MG63 (cell line): Measurements from ENCODE around the gene PRKCZ. TPM values are rescaled to one million over a fixed set of nuclear protein-coding genes. Genes with fewer than 3 reads are reported as not detected.
A peak's percentile ranks its signal among the peaks of the same experiment; 100 is the strongest.

Source experiments
- DNase-seq: peaks from one replicate; pipeline ENCODE4 v3.0.0-alpha.2; 2020
- H3K27me3 ChIP-seq: fragments of 250-450 bp; sonication (Bioruptor Pico); 2 replicates; pipeline ENCODE4 v1.5.1; 2020; ENCODE audit warnings: mild to moderate bottlenecking, moderate library complexity
- H3K36me3 ChIP-seq: fragments of 250-450 bp; sonication (Bioruptor Pico); 2 replicates; pipeline ENCODE4 v1.5.1; 2020; ENCODE audit warnings: mild to moderate bottlenecking, moderate library complexity
- H3K4me3 ChIP-seq: fragments of 250-450 bp; sonication (Bioruptor Pico); 2 replicates; pipeline ENCODE4 v1.5.1; 2020; ENCODE audit warnings: mild to moderate bottlenecking, moderate library complexity
- H3K9me3 ChIP-seq: fragments of 250-450 bp; sonication (Bioruptor Pico); 2 replicates; pipeline ENCODE4 v1.5.1; 2020; ENCODE audit warnings: mild to moderate bottlenecking, moderate library complexity
- total RNA-seq: library from RNA; depleted of rRNA; stranded (reverse); fragments of >200 nt; shearing (Covaris generic); gene quantifications from 2 replicates; pipeline ENCODE4 v1.2.3, GENCODE V29; 2014; ENCODE audit warnings: low replicate concordance; rRNA removed

The PRKCZ gene
- total RNA-seq, result 5.3 and 12.2 TPM in 2 replicates

DNA sequence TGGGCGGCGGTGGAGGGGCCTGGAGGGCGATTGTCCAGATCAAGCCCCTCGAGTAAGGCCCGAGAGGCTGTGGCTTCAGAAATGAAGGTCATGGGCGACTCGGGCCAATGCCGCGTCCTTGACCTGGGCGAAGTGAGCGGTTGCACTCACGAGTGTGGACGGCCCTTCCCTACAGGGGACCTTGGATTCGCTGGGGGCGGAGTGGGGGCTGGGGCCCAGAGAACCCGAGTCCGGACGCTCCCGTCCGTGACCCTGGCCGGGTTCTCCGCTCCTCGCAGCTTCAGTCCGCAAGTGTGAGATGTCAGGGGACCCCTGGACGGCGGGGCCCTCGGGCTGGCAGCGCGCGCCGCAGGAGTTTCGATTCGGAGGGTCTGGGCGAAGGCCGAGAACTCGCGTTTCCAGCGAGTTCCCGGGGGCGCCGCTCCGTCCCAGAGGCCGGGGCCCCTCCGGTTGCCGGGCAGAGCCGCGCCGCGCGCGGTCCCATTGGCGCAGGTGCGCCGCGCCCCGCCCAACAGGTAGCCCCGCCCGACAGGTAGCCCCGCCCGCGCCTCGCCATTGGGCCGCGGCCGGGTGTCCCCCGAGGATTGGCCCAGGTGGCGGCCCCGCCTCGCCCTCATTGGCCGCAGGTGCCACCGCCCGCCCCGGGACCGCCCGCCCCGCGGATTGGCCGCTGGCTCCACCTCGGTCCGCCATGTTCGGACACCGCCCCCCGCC, at the start of gene PRKCZ:
TSS of gene PRKCZ (plus strand) at position 694 of the 714 bp plus-strand sequence. CDS start 220 bp downstream, outside the sequence.
- no peaks in the 10 kb centered on the region for H3K36me3 ChIP-seq
- peak within 1 kb of the TSS; percentile 45 for H3K4me3 ChIP-seq
- peak; percentile 79 for DNase-seq
- H3K27me3 ChIP-seq, result peaks cover 10% of the 10 kb centered on the region
- H3K9me3 ChIP-seq, result no peaks in the 10 kb centered on the region

DNA sequence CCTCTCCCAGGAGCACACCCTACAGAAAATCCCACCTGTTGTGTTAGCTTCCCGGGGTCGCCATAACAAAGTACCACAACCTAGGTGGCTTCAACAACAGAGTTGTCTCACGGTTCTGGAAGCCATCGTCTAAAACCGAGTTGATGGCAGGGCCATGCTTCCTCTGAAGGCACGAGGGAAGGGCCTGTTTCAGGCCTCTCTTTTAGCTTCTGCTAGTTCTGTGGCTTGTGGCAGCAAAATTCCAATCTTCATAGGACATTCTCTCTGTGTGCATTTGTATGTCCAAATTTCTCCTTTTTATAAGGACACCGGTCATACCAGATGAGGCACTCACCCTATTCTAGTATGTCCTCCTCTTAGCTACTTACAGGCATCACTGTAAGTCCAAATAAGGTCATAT, 49.8 kb upstream of the PRKCZ start:
- no peaks in the 10 kb centered on the region for H3K27me3 ChIP-seq
- DNase-seq, result no peak
- no peak overlapping the region for H3K4me3 ChIP-seq
- H3K36me3 ChIP-seq, result no peaks in the 10 kb centered on the region
- H3K9me3 ChIP-seq, result no peaks in the 10 kb centered on the region

DNA sequence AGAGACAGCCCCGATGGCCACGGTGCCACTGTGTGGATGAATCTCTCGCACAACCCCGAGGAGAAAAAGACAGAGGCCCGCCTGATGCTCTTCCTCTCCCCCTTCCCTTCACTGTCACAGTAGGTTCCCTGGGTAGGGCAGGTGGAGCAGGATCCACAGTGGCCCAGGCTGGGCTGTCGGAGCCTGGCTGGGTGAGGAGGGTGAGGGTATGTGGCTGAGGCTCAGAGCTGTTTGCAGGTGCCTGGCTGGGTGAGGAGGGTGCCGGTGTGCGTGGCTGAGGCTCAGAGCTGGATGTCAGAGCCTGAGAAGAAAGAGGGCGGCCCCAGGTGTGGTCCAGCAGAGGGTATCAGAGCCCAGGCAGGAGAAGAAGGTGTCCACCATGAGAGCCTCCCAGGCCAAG, 49.4 kb upstream of the PRKCZ start:
- no peaks in the 10 kb centered on the region for H3K9me3 ChIP-seq
- DNase-seq, result no peak
- no peaks in the 10 kb centered on the region for H3K27me3 ChIP-seq
- H3K36me3 ChIP-seq, result no peaks in the 10 kb centered on the region
- no peak overlapping the region for H3K4me3 ChIP-seq

DNA sequence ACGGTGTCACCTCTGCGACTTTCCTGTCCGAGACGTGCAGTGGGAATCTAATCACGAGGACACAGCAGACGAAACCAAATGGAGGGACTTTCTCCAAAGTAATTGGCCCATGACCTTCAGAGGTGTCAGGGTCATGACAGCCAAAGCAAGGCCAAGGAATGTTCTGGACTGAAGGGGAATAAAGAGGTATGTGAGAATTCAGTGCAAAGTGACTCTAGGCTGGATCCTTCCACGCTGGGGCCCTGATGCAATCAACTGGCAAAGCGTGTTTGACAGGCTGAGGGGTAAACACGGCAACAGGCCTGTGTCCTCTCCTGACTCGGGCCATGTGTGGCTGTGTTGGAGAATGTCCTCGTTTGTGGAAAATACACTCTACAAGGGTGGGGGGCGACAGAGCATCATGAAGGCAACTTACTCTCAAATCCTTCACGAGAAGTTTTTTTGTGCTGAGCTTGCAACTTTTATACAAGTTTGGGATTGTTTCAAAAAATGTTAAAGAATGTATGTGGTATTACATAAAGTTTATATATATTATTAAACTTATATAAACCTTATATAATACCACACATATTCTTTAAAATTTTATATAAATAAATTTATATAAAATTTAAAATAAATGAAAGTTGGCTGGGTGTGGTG, 48.3 kb upstream of the PRKCZ start:
- no peak for DNase-seq
- Histone ChIP-seq H3K9me3 (no peaks in the 10 kb centered on the region), H3K36me3 (no peaks in the 10 kb centered on the region), H3K27me3 (no peaks in the 10 kb centered on the region; the same call in 1 of the 2 replicates), H3K4me3 (no peak overlapping the region)

DNA sequence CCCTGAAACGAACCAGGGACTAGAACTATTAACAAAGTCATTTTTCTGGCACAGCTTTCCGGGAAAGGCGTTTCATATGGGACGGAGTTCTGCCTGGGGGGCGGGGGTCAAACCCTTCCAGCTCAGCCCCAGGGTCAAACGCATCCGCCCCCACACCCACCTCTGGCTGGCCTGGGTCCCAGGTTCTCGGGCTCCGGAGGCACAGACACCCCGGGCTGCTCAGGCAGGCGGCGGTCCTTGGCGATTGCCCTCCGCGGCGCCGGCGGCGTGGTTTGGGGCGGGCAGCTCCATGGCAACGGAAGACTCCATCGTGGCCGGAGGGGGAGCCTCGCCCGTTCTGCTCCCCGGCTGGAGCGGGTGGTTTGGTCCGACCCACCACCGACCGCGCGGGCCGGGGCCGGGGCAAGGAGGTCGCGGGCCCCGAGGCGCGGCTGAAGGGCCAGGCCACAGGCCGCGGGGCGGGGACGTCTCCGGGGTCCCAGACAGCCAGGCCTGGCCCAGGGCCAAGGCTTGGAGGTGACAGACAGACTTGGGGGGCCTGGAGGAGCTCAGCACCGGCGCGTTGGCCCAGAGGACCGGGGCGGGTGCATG, 46.6 kb upstream of the PRKCZ start, which contains the start of gene CFAP74:
TSS of gene CFAP74 (minus strand) at position 246 of the 591 bp plus-strand sequence. CDS start 12,830 bp downstream, outside the sequence.
- no peaks in the 10 kb centered on the region for H3K36me3 ChIP-seq
- H3K4me3 ChIP-seq, result no peak within 1 kb of the TSS
- H3K27me3 ChIP-seq, result peaks cover 11% of the 10 kb centered on the region
- peak; percentile 21 for DNase-seq
- H3K9me3 ChIP-seq, result no peaks in the 10 kb centered on the region

DNA sequence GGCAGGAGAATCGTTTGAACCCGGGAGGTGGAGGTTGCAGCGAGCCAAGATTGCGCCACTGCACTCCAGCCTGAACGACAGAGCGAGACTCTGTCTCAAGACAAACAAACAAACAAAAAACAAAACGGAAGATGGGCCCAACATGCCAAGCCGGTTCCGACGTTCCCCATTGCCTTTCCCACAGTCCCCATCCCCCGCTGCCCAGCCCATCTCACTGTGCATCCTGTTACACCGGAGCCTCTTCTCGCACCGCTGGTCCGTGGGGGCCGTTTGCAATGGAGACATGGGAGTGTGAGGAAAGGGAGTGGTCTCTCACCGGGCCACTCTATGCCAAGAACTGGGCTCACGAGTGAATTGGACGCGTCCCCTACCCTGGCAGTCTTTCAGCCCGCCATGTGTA, 45.4 kb upstream of the PRKCZ start:
- Histone ChIP-seq H3K4me3 (no peak overlapping the region), H3K9me3 (no peaks in the 10 kb centered on the region), H3K27me3 (peaks cover 23% of the 10 kb centered on the region), H3K36me3 (no peaks in the 10 kb centered on the region)
- no peak for DNase-seq

DNA sequence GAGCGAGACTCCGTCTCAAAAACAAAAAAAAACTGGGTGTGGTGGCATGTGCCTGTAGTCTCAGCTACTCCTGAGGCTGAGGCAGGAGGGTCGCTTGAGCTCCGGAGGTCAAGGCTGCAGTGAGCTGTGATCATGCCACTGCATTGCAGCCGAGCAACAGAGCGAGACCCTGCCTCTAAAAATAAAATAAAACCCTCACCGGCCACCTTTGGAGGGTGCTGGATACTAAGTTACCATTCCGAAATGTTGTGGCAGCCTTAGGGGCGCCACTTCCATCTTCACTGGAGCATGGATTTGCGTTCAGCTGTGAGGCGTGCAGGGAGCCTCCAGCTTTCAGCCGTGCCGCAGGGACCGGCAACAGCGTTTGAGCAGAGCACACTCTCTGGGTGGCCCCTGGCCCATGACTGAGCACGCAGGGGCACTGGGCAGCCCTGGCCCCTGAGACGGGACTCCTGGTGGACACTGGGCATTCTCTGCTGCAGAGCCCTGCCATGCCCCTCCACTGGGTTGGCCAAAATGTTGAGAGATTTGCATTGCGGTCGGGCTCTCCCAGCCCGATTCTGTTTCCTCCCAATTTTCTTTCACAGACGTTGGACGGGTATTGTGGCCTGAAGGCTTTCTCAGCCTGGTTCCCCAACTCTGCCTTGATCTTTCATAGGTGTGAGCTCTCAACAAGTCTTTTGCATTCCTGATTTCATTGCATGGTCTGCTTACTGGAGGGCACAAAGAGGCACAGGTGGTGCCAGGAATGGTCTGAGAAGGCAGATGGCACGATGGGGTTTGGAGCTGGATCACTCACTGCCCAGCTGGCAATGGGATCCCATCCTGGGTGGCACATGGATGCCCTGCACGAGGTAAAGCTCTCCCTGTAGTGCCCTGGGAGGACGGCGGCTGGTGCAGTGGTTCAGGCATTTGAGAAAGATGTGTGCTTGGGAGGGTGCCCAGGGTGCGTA, 40.8 kb upstream of the PRKCZ start:
- H3K27me3 ChIP-seq, result peaks cover 32% of the 10 kb centered on the region
- no peak overlapping the region for H3K4me3 ChIP-seq
- H3K9me3 ChIP-seq, result peaks cover 3% of the 10 kb centered on the region; the same call in 1 of the 2 replicates
- no peak for DNase-seq
- no peaks in the 10 kb centered on the region for H3K36me3 ChIP-seq

DNA sequence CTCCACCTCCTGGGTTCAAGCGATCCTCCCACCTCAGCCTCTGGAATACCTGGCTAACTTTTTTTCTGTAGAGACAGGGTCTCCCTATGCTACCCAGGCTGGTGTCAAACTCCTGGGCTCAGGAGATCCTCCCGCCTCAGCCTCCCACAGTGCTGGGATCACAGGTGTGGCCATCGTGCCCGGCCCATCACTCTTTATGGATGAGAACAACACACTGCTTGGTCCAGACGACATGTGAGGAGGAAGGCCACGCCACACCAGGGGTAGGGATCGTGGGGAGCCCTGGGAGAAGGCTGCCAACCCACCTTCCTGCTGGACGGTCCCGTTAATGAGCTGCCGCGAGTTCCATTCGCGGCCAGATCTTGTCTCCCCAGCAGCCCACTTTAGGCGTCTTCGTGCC, 36.0 kb upstream of the PRKCZ start:
- no peak for DNase-seq
- peaks cover 3% of the 10 kb centered on the region; the same call in 1 of the 2 replicates for H3K9me3 ChIP-seq
- no peak overlapping the region for H3K4me3 ChIP-seq
- H3K36me3 ChIP-seq, result no peaks in the 10 kb centered on the region
- H3K27me3 ChIP-seq, result peaks cover 16% of the 10 kb centered on the region

DNA sequence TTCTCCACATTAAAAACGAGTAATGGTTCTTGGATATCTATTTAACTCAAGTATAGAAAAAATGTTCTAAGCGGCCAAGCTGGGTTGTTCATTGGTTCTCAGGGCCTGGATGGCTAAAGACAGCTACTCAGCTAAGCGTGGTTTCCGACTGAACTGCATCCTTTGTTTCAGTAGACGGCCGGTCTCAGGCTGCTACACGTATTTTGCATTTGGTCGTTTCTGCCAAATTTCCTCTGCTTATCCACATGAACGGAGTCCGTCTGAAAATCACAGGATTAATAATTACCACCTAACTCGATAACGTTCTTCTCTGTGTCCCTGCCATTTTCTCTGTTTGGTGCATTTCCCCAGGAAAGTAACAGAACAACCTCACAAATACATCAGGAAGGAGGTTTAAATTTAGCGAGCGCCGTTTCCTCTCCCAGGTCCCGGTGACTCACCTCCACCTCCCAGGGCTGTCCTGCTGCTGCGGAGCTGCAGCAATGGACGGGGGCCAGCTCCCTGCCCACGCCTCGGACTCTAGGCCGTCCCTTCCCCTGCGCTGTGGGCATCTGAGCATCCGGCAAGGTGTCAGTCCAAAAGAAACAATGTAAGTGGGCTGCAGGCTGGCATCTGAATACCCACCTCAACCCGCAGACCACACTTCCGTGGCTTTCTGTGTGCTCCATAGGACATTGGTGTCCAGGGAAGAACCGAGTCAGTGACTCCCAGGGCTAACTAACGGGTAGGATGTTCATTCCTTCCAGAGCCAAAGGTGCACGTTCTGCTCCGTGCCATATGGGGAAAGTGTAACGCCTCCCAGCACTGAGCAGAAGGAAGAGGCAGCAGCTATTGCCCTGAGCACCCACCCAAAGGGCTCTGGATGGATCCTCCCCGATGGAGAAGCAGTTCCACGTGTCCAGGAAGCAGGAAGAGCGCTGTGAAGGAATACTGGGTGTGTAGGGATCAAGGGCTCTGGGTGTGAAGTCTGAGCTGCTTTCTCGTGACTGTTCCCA, 35.2 kb upstream of the PRKCZ start:
- H3K9me3 ChIP-seq, result peaks cover 3% of the 10 kb centered on the region; the same call in 1 of the 2 replicates
- H3K36me3 ChIP-seq, result no peaks in the 10 kb centered on the region
- peak; percentile 75 for DNase-seq
- no peak overlapping the region for H3K4me3 ChIP-seq
- H3K27me3 ChIP-seq, result peaks cover 14% of the 10 kb centered on the region

DNA sequence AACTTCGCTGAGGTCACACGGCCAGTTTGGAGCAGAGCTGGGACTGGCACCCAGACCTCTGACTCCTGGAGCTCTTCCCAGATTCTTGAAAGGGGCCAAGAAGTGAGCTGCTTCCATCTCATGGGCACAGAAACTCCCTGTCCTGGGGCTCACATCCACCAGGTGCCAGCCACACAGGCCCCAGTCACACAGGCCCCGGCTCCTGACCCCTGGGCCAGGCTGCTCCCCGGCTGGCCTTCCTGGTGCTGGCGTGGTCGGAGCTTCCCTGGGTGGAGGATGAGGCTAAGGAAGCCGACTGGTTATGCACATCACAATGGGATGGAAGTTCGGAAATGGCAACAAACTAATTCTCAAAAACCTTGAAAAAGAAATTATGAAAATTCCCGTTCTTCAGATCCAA, 34.1 kb upstream of the PRKCZ start:
- Histone ChIP-seq H3K4me3 (no peak overlapping the region), H3K36me3 (no peaks in the 10 kb centered on the region), H3K9me3 (no peaks in the 10 kb centered on the region), H3K27me3 (peaks cover 21% of the 10 kb centered on the region)
- DNase-seq, result no peak

DNA sequence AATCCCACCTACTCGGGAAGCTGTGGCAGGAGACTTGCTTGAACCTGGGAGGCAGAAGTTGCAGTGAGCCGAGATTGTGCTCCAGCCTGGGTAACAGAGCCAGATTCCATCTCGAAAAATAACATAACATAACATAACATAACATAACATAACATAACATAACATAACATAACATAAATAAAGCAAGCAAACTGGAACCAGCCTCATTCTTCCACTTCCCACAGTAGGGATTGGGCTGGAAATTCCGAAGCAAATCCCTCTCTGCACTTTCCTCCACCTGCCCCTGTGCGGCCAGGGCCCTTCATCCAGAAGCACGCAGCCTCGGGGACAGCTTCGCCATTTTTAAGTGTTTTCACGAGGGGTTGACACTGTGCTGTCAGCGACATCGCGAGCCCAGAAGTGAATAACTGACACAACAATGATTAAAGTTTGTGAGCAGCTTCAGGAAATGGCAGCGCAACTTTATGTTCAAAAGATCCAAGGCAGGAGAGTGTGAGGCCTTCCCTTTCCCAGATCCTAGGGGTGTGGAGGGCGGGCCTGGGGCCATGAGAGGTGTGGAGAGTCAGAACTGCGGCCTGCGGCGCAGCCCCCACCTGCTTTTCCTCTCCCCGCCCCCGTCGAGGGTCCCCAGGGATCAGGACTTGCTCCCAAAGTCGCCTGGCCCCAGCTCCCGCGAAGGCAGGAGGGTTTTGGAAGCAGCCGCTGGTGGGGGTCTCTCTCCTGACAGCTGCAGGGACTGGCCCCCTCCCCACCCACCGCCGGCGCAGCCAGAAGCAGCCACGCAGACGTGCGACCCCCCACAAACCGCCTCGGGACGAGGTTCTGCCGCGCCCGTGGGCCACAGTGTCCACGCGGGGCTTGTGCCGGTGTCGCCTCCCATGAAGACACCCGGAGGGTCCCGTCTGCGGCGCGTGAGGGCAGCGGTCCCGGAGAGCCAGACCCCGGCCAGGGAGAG, 31.7 kb upstream of the PRKCZ start:
- Histone ChIP-seq H3K9me3 (no peaks in the 10 kb centered on the region), H3K4me3 (no peak overlapping the region), H3K36me3 (no peaks in the 10 kb centered on the region)

DNA sequence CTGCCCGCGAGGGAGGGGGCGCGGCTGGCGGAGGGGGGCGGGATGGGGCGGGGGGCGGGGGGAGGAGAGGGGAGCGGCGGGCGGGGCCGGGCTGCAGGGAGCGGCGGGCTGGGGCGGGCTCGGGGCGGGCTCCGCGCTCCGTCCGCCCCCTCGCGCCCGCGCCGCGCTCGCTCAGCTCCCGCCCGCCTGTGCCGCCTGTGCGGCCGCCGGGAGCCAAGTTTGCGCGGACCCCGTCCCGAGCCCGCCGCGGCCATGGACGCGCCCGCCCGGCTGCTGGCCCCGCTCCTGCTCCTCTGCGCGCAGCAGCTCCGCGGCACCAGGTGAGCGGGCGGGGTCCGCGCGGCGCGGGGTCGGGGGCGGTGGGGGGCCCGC, 31.1 kb upstream of the PRKCZ start, which contains the start of gene GABRD:
TSS of gene GABRD (plus strand) at position 174 of the 372 bp plus-strand sequence. CDS start at position 253, 79 bp downstream.
- H3K4me3 ChIP-seq, result no peak within 1 kb of the TSS
- peak; percentile 23 for DNase-seq
- H3K9me3 ChIP-seq, result no peaks in the 10 kb centered on the region
- peaks cover 24% of the 10 kb centered on the region for H3K27me3 ChIP-seq
- no peaks in the 10 kb centered on the region for H3K36me3 ChIP-seq

More for the DNA sequence above, 31.7 kb upstream of the PRKCZ start:
- H3K27me3 ChIP-seq, result peaks cover 25% of the 10 kb centered on the region
- DNase-seq, result no peak

DNA sequence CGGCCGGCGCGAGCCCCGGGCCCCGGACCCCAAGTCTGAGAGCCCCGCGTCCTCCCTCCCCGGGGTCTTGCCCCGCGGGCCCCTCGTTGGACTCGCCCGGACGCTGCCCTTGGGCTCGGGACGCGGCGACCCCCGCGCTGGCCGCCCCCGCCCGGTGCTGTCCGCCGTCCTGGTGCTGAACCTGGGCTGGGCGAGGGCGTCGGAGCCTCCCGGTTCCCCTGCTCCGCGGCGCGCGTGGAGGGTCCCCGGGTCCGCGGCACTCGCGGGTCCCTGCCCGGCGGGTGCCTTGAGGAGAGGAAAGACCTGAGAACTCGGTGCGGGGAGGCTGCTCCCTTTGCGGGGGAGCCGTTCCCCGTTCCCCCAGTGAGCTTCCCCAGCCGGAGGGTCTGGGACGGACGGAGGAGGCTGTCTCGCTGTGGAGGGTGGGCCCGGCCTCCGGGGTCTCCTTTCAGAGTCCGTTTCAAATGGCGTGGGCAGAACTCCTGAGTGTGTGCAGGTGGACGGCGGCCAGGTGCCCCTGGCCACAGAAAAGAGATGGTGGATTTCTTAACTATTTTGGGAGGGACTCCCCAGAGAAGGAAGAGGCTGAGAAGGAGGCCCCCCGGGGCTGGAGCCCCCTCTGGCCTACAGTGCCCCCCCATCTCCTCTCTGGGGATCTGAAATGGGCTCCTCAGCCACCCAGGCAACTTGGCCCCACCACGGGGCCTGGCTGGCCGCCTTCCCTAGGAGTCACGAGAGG, 30.5 kb upstream of the PRKCZ start:
- Histone ChIP-seq H3K4me3 (no peak overlapping the region), H3K9me3 (no peaks in the 10 kb centered on the region), H3K36me3 (no peaks in the 10 kb centered on the region), H3K27me3 (peaks cover 21% of the 10 kb centered on the region)
- no peak for DNase-seq

DNA sequence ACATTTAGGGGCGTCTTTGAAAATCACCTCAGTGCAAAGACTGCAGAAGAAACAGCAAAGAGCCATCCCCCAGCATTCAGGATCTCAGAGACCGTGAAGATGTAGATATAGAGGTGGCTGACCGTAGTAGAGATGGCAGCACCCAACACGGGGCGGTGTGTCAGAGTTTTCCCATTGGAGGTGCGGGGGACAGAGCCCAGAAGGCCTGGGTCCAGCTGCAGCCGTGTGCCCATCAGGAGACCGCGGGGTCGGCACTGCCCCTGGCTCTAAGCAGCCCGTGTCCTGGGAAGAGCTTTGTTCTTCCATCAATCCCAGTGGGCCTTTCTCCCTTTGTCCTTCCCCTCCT, 29.9 kb upstream of the PRKCZ start:
- no peak for DNase-seq
- Histone ChIP-seq H3K9me3 (no peaks in the 10 kb centered on the region), H3K4me3 (no peak overlapping the region), H3K27me3 (peaks cover 21% of the 10 kb centered on the region), H3K36me3 (no peaks in the 10 kb centered on the region)
